ENCODE results near the gene DNM3.

GRCh38 chr1:172147541-172147940, 306.2 kb downstream of the DNM3 start:
- no peak for TF ChIP-seq EZH2 (IDR thresholded peaks at IDR 0.05; ENCODE audit: insufficient read depth, poor library complexity, severe bottlenecking)
- no peak for TF ChIP-seq EZH2phosphoT487 (IDR thresholded peaks at IDR 0.05; ENCODE audit: insufficient read depth, low read depth)

Measured in GM23248 (cell line).